ENCODE results near the gene EXOG.

DNA sequence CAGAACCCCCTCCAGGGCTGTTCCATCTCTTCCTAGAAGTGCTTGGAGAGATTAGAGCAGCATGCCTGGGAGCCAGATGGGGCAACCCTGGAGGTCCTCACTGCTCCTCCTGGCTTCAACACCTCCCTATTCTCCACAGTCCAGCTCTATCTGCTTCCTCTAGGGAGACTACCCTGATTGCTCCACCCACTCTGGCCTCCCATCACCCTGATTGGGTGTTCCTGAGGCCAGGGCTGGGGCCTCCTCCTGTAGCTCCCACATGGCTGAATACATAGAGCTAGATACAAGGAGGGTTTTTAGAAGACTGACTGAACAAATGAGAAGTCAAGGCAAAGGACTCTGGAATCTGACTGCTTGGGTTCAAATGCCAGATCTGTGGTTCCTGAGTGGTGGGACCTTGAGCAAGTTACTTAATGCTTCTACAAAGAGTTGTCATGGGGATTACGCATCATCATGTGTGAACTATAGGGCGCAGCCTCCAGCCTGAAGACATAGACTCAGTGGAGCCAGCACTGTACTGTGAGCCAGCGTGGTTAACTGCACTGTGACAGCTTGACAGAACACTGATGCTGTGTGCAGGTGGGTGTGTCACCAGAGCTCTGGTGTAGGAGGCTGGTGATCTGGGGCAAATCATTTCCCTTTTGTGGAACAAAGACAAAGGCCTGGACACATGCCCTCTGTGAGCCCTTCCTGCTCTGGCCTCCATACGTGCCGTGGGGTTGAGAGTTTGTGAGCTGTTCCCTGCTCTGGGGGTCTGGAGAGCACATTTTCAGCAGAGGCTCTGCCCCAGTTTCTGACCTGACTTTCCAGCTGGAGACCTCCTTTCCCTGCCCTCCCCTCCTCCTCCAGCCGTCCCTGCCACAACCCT, 78.5 kb downstream of the EXOG start:
- TF ChIP-seq CTCF (IDR thresholded peaks at IDR 0.05) (no peak), POLR2A (IDR thresholded peaks at IDR 0.05) (no peak)
